Endodermal cell (in vitro differentiated cells): ENCODE results near the gene ADGRD1. TPM values are rescaled to one million over a fixed set of nuclear protein-coding genes. Genes with fewer than 3 reads are reported as not detected.

ENCODE experiments used
- DNase-seq: peaks from one replicate; pipeline ENCODE4 v3.0.0-alpha.2; 2017
- H3K27ac ChIP-seq: 2 replicates; pipeline ENCODE4 v1.5.1; 2013; ENCODE audit warnings: mild to moderate bottlenecking, low read depth, low read length, moderate library complexity
- H3K27me3 ChIP-seq: 2 replicates; pipeline ENCODE4 v1.6.1; 2013; ENCODE audit warnings: mild to moderate bottlenecking, low read length, moderate library complexity; ENCODE audit not compliant: insufficient read depth, control insufficient read depth, poor library complexity, severe bottlenecking
- H3K36me3 ChIP-seq: 2 replicates; pipeline ENCODE4 v1.7.0; 2013; ENCODE audit warnings: mild to moderate bottlenecking, low read length, moderate library complexity; ENCODE audit not compliant: control insufficient read depth, insufficient read depth
- H3K4me1 ChIP-seq: one replicate; pipeline ENCODE4 v1.7.0; 2013; ENCODE audit warnings: low read length; ENCODE audit not compliant: control insufficient read depth, insufficient read depth
- H3K4me3 ChIP-seq: 2 replicates; pipeline ENCODE4 v1.5.1; 2013; ENCODE audit warnings: mild to moderate bottlenecking, low read length, moderate library complexity
- H3K9ac ChIP-seq: 2 replicates; pipeline ENCODE4 v1.6.1; 2013; ENCODE audit warnings: mild to moderate bottlenecking, low read length, moderate library complexity; ENCODE audit not compliant: poor library complexity, severe bottlenecking; ENCODE audit errors: extremely low read depth
- H3K9me3 ChIP-seq: 2 replicates; pipeline ENCODE4 v1.6.1; 2013; ENCODE audit warnings: mild to moderate bottlenecking, low read length, moderate library complexity; ENCODE audit not compliant: control insufficient read depth
- H3K27ac Mint-ChIP-seq: 2 replicates; pipeline ENCODE4 v1.8.0; 2020; ENCODE audit warnings: mixed read lengths
- H3K27me3 Mint-ChIP-seq: 2 replicates; pipeline ENCODE4 v1.8.0; 2021; ENCODE audit warnings: mild to moderate bottlenecking, mixed read lengths; ENCODE audit not compliant: insufficient read depth
- H3K36me3 Mint-ChIP-seq: 2 replicates; pipeline ENCODE4 v1.8.0; 2020; ENCODE audit warnings: low read depth, mixed read lengths
- H3K4me1 Mint-ChIP-seq: 2 replicates; pipeline ENCODE4 v1.8.0; 2020; ENCODE audit warnings: mixed read lengths
- H3K4me3 Mint-ChIP-seq: 2 replicates; pipeline ENCODE4 v1.8.0; 2020; ENCODE audit warnings: mild to moderate bottlenecking, moderate library complexity, mixed read lengths
- H3K9me3 Mint-ChIP-seq: 2 replicates; pipeline ENCODE4 v1.8.0; 2020; ENCODE audit warnings: mild to moderate bottlenecking, mixed read lengths
- CTCF ChIP-seq: fragments of 200-600 bp; sonication (generic); conservative IDR thresholded peaks from 2 replicates; pipeline ENCODE4 v1.5.0; 2021; ENCODE audit warnings: antibody characterized with exemption, mild to moderate bottlenecking
- WGBS, 2 experiments: methylation state at CpG; one replicate each; pipeline versions ENCODE4 v1.1.5 to v1.1.7; 2013; ENCODE audit warnings: missing lambda C conversion rate in 2 of 2, mixed read lengths in 1 of 2; ENCODE audit not compliant: insufficient coverage in 1 of 2, insufficient read length in 1 of 2; 5-methylcytosine and 5-hydroxymethylcytosine counted together
- total RNA-seq, 2 donors: library from RNA; stranded (reverse); fragmentation: NEBNext Ultra II Directional in 1 of 2; extraction: Animal tissue kit (Norgen Biotek cat#: 25700) in 1 of 2; gene quantifications; 2 replicates in 1 of 2; 3 replicates in 1 of 2; pipeline ENCODE4 v1.2.1, GENCODE V29; 2021

ADGRD1 gene
- total RNA-seq, 2 donors from 2014 or later = 1.3 to 2.9 TPM

DNA sequence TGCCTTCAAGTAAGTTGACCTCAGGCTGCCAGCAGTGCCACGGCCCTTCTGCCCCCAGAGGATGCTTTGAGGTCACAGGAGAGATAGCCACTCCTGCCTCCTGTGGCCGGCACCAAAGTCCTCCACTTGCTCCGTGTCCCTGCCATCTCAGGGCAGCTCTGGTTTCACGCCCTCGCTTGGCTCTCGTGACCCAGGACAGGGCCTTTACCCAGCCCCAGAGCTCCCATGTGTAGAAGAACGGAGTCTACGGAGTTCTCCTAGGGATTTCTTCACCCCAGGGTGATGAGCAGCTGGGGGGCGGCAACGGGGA is 178.1 kb downstream of the ADGRD1 start:
- Histone ChIP-seq H3K27me3 (no peaks in the 10 kb centered on the region), H3K4me1 (no peaks in the 10 kb centered on the region), H3K36me3 (no peaks in the 10 kb centered on the region), H3K27ac (no peak overlapping the region), H3K4me3 (no peak overlapping the region), H3K9me3 (no peaks in the 10 kb centered on the region), H3K9ac (no peak overlapping the region)
- Mint-ChIP-seq H3K4me3 (peak overlapping the region; percentile 4), H3K27me3 (peaks cover 15% of the 10 kb centered on the region), H3K4me1 (no peaks in the 10 kb centered on the region), H3K27ac (no peak overlapping the region), H3K9me3 (peaks cover 8% of the 10 kb centered on the region), H3K36me3 (no peaks in the 10 kb centered on the region)
- DNase-seq = no peak
- WGBS, 2 experiments = 85 to 89% methylated on average over 9 to 10 of the region's 10 CpGs
- no peak for TF ChIP-seq CTCF

DNA sequence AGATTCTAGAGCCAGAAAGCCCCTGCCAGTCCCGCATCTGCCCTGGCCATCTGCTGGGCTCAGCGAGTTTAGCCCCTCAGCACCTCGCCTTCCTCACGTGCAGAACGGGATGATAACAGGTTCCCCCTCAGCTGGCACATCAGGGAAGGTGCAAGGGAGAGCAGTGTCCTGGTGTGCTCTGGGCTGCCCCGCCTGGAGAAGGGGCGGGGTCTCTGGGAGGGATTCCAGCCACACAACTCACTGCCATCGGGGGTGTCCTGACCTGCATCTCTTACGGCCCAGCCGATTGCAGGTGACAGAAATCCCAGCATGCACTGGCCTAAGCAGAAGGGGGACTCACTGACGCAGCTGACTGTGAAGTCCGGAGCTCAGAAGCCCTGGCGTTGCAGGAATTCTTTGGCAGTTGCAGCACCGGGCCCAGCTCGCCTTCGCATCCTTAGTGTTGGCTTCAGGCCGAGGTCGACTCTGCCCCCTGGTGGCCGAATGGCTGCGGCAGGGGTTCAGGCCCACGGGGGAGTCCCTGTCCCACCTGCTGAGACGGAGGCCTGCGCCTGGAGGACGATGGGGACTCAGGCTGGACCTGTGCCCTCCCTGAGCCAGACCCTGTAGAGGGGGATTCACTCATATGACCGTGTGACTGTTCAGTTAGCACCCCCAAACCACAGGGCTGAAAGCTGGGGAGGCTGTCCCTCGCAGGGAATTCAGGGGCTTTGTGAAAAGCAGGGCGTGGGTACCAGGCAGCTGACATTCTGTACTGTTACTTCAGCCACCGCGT is 178.6 kb downstream of the ADGRD1 start:
- no peaks in the 10 kb centered on the region for H3K4me1 ChIP-seq
- H3K27me3 Mint-ChIP-seq = peaks cover 15% of the 10 kb centered on the region
- peak; percentile 96 for TF ChIP-seq CTCF
- 23 to 32% methylated on average over 15 to 29 of the region's 29 CpGs for WGBS, 2 experiments
- H3K4me3 Mint-ChIP-seq = peak overlapping the region; percentile 4
- no peak overlapping the region for H3K4me3 ChIP-seq
- no peaks in the 10 kb centered on the region for H3K9me3 ChIP-seq
- no peaks in the 10 kb centered on the region for H3K36me3 ChIP-seq
- no peak overlapping the region for H3K9ac ChIP-seq
- peak; percentile 99 for DNase-seq
- no peaks in the 10 kb centered on the region for H3K36me3 Mint-ChIP-seq
- H3K27ac ChIP-seq = no peak overlapping the region
- H3K9me3 Mint-ChIP-seq = peaks cover 4% of the 10 kb centered on the region
- no peaks in the 10 kb centered on the region for H3K27me3 ChIP-seq
- no peaks in the 10 kb centered on the region for H3K4me1 Mint-ChIP-seq
- H3K27ac Mint-ChIP-seq = no peak overlapping the region

DNA sequence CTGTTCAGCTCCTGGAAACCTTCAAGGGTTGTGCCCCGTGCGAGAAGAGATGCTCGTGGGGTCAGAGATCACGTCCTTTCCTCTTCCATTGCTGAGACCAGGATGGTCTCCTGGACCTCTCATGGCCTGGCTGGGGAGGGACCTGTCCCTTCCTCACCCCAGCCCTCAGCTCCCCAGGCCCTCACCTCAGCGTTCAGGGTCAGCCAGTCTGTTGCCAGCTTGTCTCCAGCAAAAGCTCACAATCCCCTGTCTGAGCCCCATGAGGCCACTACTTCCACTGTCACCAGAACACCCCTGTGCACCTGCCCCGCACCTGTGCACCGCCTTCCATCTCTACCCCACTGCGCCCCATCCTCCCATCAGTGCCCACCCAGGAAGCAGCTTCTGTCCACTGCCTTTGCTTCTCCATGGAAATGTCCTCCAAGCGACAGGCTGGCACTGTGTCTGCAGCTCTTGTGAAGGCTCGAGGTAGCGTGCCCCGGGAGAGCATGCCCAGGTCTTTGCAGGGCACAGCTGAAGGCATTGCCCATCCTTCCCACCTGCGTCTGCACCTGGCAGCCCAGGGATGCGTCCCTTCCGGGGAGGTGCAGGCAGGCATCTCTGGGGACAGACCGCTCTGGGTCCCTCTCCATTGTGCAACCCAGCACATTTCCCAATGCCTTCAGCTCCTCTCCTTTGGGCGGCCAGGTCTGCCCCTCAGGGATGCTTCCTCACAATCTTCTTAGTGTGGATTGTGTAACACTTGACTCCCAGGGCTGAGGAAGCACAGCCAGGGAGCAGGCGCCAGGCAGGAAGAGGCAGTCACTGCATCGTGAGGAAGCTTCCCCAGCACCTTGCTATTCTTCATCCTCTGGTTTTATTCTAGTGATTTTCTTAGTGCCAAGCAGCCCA is 179.6 kb downstream of the ADGRD1 start:
- Histone ChIP-seq H3K27ac (no peak overlapping the region), H3K4me3 (no peak overlapping the region), H3K36me3 (no peaks in the 10 kb centered on the region), H3K9ac (no peak overlapping the region), H3K4me1 (no peaks in the 10 kb centered on the region), H3K9me3 (no peaks in the 10 kb centered on the region), H3K27me3 (no peaks in the 10 kb centered on the region)
- Mint-ChIP-seq H3K9me3 (peaks cover 3% of the 10 kb centered on the region), H3K4me3 (no peak overlapping the region), H3K4me1 (peaks cover 4% of the 10 kb centered on the region), H3K27ac (no peak overlapping the region), H3K36me3 (no peaks in the 10 kb centered on the region), H3K27me3 (peaks cover 15% of the 10 kb centered on the region)
- WGBS, 2 experiments = 88 to 89% methylated on average over 16 to 19 of the region's 19 CpGs
- DNase-seq = no peak
- TF ChIP-seq CTCF = no peak
